ENCODE data around the gene ACSF3.

DNA sequence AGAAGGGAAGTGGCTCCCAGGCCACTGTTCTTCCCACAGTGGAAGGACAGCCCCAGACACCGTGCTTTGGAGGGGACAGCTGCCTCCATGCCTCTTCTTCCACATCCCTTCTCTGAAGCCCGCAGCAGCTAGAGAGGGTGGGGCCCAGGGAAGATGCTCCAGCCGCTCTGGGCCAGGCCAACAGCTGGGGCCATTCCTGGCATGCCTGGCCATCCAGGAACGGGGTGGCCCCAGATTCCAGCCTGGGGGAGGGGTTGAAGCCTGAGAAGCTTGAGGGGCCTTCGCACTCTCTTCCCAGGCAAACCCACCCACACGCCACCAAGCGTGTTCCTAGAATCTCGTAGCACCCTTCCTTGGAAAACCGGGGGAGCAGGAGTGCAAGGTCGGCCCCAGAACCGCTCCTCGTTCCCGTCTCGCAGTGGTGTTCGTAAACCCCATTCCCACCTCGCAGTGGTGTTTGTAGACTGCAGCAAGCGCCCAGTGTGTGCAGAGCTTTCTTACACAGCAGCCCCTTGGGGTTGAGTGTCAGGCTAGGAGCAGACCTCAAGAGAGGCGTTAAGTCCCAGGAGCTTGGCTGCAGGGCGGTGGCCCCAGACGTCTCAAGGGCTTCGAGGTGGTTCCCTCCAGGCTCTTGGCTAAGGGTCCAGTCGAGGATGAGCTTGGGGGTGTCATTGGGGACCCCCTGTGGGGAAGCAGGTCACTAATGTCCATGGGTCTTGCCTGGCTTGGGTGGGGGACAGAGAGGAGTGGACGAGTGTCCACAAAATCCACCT lies 80.6 kb downstream of the ACSF3 start:
- TF ChIP-seq, protein P1, sequence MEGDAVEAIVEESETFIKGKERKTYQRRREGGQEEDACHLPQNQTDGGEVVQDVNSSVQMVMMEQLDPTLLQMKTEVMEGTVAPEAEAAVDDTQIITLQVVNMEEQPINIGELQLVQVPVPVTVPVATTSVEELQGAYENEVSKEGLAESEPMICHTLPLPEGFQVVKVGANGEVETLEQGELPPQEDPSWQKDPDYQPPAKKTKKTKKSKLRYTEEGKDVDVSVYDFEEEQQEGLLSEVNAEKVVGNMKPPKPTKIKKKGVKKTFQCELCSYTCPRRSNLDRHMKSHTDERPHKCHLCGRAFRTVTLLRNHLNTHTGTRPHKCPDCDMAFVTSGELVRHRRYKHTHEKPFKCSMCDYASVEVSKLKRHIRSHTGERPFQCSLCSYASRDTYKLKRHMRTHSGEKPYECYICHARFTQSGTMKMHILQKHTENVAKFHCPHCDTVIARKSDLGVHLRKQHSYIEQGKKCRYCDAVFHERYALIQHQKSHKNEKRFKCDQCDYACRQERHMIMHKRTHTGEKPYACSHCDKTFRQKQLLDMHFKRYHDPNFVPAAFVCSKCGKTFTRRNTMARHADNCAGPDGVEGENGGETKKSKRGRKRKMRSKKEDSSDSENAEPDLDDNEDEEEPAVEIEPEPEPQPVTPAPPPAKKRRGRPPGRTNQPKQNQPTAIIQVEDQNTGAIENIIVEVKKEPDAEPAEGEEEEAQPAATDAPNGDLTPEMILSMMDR (IDR thresholded peaks at IDR 0.05; ENCODE audit: poor library complexity, severe bottlenecking) = no peak
- TF ChIP-seq MXI1 (conservative IDR thresholded peaks at IDR 0.05; ENCODE audit: poor library complexity, severe bottlenecking) (no peak), EZH2 (IDR thresholded peaks at IDR 0.05; ENCODE audit: borderline replicate concordance, insufficient read depth, low read length, poor library complexity, severe bottlenecking) (no peak), POLR2AphosphoS5 (IDR thresholded peaks at IDR 0.05) (no peak), SMC3 (conservative IDR thresholded peaks at IDR 0.05; ENCODE audit: poor library complexity) (no peak), RAD21 (conservative IDR thresholded peaks at IDR 0.05) (no peak), EP300 (conservative IDR thresholded peaks at IDR 0.05; ENCODE audit: poor library complexity, severe bottlenecking) (no peak)
- TF ChIP-seq, protein P2, sequence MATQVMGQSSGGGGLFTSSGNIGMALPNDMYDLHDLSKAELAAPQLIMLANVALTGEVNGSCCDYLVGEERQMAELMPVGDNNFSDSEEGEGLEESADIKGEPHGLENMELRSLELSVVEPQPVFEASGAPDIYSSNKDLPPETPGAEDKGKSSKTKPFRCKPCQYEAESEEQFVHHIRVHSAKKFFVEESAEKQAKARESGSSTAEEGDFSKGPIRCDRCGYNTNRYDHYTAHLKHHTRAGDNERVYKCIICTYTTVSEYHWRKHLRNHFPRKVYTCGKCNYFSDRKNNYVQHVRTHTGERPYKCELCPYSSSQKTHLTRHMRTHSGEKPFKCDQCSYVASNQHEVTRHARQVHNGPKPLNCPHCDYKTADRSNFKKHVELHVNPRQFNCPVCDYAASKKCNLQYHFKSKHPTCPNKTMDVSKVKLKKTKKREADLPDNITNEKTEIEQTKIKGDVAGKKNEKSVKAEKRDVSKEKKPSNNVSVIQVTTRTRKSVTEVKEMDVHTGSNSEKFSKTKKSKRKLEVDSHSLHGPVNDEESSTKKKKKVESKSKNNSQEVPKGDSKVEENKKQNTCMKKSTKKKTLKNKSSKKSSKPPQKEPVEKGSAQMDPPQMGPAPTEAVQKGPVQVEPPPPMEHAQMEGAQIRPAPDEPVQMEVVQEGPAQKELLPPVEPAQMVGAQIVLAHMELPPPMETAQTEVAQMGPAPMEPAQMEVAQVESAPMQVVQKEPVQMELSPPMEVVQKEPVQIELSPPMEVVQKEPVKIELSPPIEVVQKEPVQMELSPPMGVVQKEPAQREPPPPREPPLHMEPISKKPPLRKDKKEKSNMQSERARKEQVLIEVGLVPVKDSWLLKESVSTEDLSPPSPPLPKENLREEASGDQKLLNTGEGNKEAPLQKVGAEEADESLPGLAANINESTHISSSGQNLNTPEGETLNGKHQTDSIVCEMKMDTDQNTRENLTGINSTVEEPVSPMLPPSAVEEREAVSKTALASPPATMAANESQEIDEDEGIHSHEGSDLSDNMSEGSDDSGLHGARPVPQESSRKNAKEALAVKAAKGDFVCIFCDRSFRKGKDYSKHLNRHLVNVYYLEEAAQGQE (IDR thresholded peaks at IDR 0.05; ENCODE audit: borderline replicate concordance) = no peak

All from neural cell (in vitro differentiated cells).